Astrocyte (in vitro differentiated cells and primary cell): ENCODE measurements around the gene GIGYF2.

ENCODE experiments used
- CTCF ChIP-seq: IDR thresholded peaks from 2 replicates; pipeline ENCODE4 v1.5.1; 2011; ENCODE audit warnings: low read depth, mild to moderate bottlenecking, inconsistent platforms, low read length, moderate library complexity; ENCODE audit not compliant: insufficient read depth
- EZH2 ChIP-seq: IDR thresholded peaks from 2 replicates; pipeline ENCODE4 v1.6.1; 2012; ENCODE audit warnings: mild to moderate bottlenecking, low read length, inconsistent platforms; ENCODE audit not compliant: insufficient read depth

- TF ChIP-seq CTCF (no peak), EZH2 (no peak)
Observed at GRCh38 chr2:232750135-232750671, 53.1 kb downstream of the GIGYF2 start.
